ENCODE results near the gene CAMK2B.

DNA sequence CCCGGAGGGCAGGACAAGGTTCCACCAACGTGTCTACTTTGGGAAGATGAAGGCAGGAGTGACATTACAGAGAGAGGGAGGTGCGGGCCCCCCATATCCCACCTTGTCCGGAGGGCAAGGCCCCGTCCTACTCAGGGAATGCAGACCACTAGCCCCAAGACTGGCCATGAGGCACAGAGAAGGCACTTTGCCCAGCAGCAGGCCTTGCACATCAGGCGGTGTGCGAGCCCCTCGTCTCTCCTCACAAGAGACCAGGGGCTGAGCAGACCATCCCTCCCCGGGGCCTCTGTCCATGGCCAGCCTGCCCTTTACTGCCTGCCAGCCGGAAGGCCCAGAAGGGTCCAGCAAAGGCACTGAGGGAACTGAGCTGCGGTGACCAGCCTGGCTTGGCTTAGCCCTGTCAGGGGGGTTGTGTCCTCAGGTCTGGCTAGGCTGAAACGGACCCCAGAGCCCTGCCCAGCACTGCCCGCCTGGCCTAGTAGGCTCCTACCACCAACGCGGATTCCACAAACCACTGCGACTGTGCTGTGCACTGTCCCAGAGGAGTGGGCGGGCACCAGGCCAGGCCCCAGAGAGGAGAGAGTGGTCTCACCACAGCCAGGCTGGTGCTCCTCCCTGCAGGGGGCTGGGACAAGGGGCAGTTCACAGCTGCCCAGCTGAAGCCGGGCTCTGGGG lies 16.7 kb downstream of the CAMK2B start:
- TF ChIP-seq, protein P1, sequence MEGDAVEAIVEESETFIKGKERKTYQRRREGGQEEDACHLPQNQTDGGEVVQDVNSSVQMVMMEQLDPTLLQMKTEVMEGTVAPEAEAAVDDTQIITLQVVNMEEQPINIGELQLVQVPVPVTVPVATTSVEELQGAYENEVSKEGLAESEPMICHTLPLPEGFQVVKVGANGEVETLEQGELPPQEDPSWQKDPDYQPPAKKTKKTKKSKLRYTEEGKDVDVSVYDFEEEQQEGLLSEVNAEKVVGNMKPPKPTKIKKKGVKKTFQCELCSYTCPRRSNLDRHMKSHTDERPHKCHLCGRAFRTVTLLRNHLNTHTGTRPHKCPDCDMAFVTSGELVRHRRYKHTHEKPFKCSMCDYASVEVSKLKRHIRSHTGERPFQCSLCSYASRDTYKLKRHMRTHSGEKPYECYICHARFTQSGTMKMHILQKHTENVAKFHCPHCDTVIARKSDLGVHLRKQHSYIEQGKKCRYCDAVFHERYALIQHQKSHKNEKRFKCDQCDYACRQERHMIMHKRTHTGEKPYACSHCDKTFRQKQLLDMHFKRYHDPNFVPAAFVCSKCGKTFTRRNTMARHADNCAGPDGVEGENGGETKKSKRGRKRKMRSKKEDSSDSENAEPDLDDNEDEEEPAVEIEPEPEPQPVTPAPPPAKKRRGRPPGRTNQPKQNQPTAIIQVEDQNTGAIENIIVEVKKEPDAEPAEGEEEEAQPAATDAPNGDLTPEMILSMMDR (IDR thresholded peaks at IDR 0.05; ENCODE audit: low read length): no peak
- TF ChIP-seq EZH2phosphoT487 (IDR thresholded peaks at IDR 0.05; ENCODE audit: low read length) (no peak), EZH2 (optimal IDR thresholded peaks at IDR 0.05; ENCODE audit: low read depth, low read length) (no peak)

Measured in MM.1S (cell line).